ENCODE results near the gene TNIK.

GRCh38 chr3:171356251-171356650 is 104.0 kb downstream of the TNIK start:
- TF ChIP-seq, protein P1, sequence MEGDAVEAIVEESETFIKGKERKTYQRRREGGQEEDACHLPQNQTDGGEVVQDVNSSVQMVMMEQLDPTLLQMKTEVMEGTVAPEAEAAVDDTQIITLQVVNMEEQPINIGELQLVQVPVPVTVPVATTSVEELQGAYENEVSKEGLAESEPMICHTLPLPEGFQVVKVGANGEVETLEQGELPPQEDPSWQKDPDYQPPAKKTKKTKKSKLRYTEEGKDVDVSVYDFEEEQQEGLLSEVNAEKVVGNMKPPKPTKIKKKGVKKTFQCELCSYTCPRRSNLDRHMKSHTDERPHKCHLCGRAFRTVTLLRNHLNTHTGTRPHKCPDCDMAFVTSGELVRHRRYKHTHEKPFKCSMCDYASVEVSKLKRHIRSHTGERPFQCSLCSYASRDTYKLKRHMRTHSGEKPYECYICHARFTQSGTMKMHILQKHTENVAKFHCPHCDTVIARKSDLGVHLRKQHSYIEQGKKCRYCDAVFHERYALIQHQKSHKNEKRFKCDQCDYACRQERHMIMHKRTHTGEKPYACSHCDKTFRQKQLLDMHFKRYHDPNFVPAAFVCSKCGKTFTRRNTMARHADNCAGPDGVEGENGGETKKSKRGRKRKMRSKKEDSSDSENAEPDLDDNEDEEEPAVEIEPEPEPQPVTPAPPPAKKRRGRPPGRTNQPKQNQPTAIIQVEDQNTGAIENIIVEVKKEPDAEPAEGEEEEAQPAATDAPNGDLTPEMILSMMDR (IDR thresholded peaks at IDR 0.05), result no peak
- peak in 1 of 3 donors; percentile 21 for TF ChIP-seq POLR2AphosphoS5 (IDR thresholded peaks at IDR 0.05)

Measured in stomach (tissue), 4 donors.